SH-SY5Y (cell line): Measurements from ENCODE around the gene SYNJ2.

ENCODE experiments used
- GATA2 ChIP-seq: IDR thresholded peaks from 2 replicates; pipeline ENCODE4 v1.6.1; 2011; ENCODE audit warnings: mild to moderate bottlenecking, low read depth, low read length
- GATA3 ChIP-seq: IDR thresholded peaks from 2 replicates; pipeline ENCODE4 v1.6.1; 2011; ENCODE audit warnings: low read depth, mild to moderate bottlenecking, low read length, moderate library complexity

GRCh38 chr6:158011478-158011920 is 29.8 kb downstream of the SYNJ2 start:
- no peak for TF ChIP-seq GATA2
- no peak for TF ChIP-seq GATA3
